Measurements from ENCODE around the gene DTX3. TPM values are rescaled to one million over a fixed set of nuclear protein-coding genes. Genes with fewer than 3 reads are reported as not detected.

The DTX3 gene
- total and polyA plus RNA-seq, 2 experiments from 2014 or later = 22.8 to 46.6 TPM

GRCh38 chr12:57564178-57564740 is 40.4 kb upstream of the DTX3 start:
- H3K4me1 ChIP-seq (ENCODE audit: insufficient read depth) = no peaks in the 10 kb centered on the region
- H4K20me1 ChIP-seq (replicated peaks; ENCODE audit: insufficient read depth) = peaks cover 2% of the 10 kb centered on the region; the same call in 1 of the 2 replicates
- H3K4me3 ChIP-seq = no peak overlapping the region
- Mint-ChIP-seq H3K9me3 (no peaks in the 10 kb centered on the region), H3K27me3 (ENCODE audit: insufficient read depth, low read depth, poor library complexity) (no peaks in the 10 kb centered on the region), H3K4me3 (no peak overlapping the region), H3K27ac (no peak overlapping the region), H3K4me1 (no peaks in the 10 kb centered on the region), H3K36me3 (ENCODE audit: low read depth) (peaks cover 27% of the 10 kb centered on the region; the same call in 2 of the 3 replicates)
- H3K9me2 ChIP-seq (ENCODE audit: insufficient read depth) = no peaks in the 10 kb centered on the region
- H3K79me2 ChIP-seq (replicated peaks; ENCODE audit: insufficient read depth) = peaks cover 6% of the 10 kb centered on the region; the same call in 1 of the 2 replicates
- no peak overlapping the region for H3K4me2 ChIP-seq
- DNase-seq (ENCODE audit: low spot score) = no peak
- no peak overlapping the region for H2AFZ ChIP-seq
- H3F3A ChIP-seq (replicated peaks; ENCODE audit: low read depth) = no peaks in the 10 kb centered on the region; the same call in 1 of the 2 replicates
- H3K27ac ChIP-seq (ENCODE audit: low read depth) = no peak overlapping the region
- no peak for ATAC-seq
- peaks cover 6% of the 10 kb centered on the region for H3K36me3 ChIP-seq (ENCODE audit: insufficient read depth)
- H3K27me3 ChIP-seq (ENCODE audit: insufficient read depth) = no peaks in the 10 kb centered on the region
- TF ChIP-seq CTCF (conservative IDR thresholded peaks at IDR 0.05; ENCODE audit: low read depth in 2 of 2) (no peak), CREB1 (CRISPR knock-in tag; IDR thresholded peaks at IDR 0.05; ENCODE audit: low read depth) (no peak), STAT1 (IDR thresholded peaks at IDR 0.05; ENCODE audit: unreplicated experiment) (no peak), ETS1 (IDR thresholded peaks at IDR 0.05) (no peak), ZNF114 (CRISPR knock-in tag; IDR thresholded peaks at IDR 0.05) (no peak), EZH2 (IDR thresholded peaks at IDR 0.05; ENCODE audit: low read depth, unreplicated experiment) (no peak), JUNB (IDR thresholded peaks at IDR 0.05; ENCODE audit: unreplicated experiment) (no peak), POLR2AphosphoS5 (IDR thresholded peaks at IDR 0.05; ENCODE audit: low read depth) (no peak), ZNF331 (CRISPR knock-in tag; IDR thresholded peaks at IDR 0.05; ENCODE audit: low read depth) (no peak), EZH2phosphoT487 (IDR thresholded peaks at IDR 0.05; ENCODE audit: unreplicated experiment) (no peak), NANOG (IDR thresholded peaks at IDR 0.05; ENCODE audit: borderline replicate concordance) (no peak)
- TF ChIP-seq, protein P1, sequence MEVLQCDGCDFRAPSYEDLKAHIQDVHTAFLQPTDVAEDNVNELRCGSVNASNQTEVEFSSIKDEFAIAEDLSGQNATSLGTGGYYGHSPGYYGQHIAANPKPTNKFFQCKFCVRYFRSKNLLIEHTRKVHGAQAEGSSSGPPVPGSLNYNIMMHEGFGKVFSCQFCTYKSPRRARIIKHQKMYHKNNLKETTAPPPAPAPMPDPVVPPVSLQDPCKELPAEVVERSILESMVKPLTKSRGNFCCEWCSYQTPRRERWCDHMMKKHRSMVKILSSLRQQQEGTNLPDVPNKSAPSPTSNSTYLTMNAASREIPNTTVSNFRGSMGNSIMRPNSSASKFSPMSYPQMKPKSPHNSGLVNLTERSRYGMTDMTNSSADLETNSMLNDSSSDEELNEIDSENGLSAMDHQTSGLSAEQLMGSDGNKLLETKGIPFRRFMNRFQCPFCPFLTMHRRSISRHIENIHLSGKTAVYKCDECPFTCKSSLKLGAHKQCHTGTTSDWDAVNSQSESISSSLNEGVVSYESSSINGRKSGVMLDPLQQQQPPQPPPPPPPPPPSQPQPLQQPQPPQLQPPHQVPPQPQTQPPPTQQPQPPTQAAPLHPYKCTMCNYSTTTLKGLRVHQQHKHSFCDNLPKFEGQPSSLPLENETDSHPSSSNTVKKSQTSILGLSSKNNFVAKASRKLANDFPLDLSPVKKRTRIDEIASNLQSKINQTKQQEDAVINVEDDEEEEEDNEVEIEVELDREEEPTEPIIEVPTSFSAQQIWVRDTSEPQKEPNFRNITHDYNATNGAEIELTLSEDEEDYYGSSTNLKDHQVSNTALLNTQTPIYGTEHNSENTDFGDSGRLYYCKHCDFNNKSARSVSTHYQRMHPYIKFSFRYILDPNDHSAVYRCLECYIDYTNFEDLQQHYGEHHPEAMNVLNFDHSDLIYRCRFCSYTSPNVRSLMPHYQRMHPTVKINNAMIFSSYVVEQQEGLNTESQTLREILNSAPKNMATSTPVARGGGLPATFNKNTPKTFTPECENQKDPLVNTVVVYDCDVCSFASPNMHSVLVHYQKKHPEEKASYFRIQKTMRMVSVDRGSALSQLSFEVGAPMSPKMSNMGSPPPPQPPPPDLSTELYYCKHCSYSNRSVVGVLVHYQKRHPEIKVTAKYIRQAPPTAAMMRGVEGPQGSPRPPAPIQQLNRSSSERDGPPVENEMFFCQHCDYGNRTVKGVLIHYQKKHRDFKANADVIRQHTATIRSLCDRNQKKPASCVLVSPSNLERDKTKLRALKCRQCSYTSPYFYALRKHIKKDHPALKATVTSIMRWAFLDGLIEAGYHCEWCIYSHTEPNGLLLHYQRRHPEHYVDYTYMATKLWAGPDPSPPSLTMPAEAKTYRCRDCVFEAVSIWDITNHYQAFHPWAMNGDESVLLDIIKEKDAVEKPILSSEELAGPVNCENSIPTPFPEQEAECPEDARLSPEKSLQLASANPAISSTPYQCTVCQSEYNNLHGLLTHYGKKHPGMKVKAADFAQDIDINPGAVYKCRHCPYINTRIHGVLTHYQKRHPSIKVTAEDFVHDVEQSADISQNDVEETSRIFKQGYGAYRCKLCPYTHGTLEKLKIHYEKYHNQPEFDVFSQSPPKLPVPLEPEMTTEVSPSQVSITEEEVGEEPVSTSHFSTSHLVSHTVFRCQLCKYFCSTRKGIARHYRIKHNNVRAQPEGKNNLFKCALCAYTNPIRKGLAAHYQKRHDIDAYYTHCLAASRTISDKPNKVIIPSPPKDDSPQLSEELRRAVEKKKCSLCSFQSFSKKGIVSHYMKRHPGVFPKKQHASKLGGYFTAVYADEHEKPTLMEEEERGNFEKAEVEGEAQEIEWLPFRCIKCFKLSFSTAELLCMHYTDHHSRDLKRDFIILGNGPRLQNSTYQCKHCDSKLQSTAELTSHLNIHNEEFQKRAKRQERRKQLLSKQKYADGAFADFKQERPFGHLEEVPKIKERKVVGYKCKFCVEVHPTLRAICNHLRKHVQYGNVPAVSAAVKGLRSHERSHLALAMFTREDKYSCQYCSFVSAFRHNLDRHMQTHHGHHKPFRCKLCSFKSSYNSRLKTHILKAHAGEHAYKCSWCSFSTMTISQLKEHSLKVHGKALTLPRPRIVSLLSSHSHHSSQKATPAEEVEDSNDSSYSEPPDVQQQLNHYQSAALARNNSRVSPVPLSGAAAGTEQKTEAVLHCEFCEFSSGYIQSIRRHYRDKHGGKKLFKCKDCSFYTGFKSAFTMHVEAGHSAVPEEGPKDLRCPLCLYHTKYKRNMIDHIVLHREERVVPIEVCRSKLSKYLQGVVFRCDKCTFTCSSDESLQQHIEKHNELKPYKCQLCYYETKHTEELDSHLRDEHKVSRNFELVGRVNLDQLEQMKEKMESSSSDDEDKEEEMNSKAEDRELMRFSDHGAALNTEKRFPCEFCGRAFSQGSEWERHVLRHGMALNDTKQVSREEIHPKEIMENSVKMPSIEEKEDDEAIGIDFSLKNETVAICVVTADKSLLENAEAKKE (CRISPR knock-in tag; IDR thresholded peaks at IDR 0.05) = no peak
- TF ChIP-seq, protein P2, sequence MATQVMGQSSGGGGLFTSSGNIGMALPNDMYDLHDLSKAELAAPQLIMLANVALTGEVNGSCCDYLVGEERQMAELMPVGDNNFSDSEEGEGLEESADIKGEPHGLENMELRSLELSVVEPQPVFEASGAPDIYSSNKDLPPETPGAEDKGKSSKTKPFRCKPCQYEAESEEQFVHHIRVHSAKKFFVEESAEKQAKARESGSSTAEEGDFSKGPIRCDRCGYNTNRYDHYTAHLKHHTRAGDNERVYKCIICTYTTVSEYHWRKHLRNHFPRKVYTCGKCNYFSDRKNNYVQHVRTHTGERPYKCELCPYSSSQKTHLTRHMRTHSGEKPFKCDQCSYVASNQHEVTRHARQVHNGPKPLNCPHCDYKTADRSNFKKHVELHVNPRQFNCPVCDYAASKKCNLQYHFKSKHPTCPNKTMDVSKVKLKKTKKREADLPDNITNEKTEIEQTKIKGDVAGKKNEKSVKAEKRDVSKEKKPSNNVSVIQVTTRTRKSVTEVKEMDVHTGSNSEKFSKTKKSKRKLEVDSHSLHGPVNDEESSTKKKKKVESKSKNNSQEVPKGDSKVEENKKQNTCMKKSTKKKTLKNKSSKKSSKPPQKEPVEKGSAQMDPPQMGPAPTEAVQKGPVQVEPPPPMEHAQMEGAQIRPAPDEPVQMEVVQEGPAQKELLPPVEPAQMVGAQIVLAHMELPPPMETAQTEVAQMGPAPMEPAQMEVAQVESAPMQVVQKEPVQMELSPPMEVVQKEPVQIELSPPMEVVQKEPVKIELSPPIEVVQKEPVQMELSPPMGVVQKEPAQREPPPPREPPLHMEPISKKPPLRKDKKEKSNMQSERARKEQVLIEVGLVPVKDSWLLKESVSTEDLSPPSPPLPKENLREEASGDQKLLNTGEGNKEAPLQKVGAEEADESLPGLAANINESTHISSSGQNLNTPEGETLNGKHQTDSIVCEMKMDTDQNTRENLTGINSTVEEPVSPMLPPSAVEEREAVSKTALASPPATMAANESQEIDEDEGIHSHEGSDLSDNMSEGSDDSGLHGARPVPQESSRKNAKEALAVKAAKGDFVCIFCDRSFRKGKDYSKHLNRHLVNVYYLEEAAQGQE (IDR thresholded peaks at IDR 0.05; ENCODE audit: unreplicated experiment) = no peak

All from GM23338 (cell line).